HG02759 (cell line): ENCODE measurements around the gene BAIAP3.
"Not testable (repeated sequence)": the region's sequence is repeated elsewhere in the genome, so short reads cannot be mapped to it uniquely, and the experiment has no call there.

ENCODE experiments used
- ATAC-seq: cut with Tn5 transposase; IDR thresholded peaks from one replicate; pipeline ENCODE4 v1.9.1; 2021; ENCODE audit warnings: mild to moderate bottlenecking, moderate library complexity; ENCODE audit not compliant: unreplicated experiment

BAIAP3 gene

DNA sequence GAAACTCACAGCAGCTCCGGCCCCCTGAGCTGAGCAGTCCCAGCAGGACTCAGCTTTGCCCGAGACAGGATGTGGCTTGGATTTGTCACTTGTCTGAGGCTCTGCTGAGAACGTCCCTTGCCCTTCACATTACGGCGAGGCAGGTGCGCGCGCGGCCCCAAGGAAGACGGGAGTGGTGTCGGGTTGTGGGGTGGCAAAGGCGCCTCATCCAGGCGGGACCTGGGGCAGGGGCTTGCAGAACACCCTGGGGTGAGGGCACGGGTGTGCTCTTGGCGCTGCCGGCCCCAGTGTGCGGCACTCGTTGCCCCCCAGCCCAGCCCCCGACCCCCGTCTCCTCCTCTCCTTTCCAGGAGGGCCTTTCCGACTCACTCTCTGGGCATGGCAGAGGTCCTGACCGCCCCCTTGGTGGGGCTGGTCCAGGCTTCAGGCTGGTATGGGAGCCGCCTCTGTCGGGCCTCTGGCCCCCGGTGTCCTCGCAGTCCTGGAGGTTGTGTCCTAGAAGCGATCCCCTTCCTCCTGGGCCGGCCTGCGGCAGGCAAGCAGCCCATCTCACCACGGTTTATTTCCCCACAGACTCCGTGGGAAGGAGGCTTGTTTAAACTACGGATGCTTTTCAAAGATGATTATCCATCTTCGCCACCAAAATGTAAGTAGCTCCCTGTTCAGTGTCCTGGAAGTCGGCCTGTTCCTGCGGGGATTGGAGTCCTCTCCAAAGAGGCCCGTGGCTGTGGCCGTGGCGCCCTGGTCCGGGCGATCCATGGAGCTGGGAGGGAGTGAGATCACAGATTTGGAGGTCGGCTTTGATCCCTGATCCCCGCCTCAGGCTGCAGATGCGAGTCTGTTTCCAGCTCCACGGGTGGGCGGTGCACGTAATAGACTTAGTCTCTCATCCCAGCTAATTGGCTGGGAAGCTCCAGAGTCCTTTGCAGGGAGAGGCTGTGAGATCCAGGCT, 18.1 kb upstream of the BAIAP3 start:
- ATAC-seq, result no peak

DNA sequence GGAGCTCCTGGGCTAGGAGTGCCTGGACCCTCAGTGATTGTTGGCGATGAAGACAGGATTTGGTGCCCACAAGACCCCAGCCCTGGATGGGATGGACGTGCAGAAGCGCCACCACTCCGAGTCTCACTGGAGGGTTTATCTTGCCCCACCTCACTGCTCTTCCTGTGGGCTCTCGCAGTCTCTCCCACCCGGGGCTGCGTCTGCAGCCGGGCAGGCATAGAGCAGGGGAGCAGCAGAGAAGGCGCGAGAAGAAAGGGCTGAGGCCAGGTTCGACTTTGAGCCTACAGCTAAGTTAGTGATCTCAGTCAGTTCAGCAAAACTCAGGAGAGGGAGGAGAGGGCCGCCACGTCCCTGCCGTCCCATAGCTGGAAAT, 17.4 kb upstream of the BAIAP3 start:
- no peak for ATAC-seq

DNA sequence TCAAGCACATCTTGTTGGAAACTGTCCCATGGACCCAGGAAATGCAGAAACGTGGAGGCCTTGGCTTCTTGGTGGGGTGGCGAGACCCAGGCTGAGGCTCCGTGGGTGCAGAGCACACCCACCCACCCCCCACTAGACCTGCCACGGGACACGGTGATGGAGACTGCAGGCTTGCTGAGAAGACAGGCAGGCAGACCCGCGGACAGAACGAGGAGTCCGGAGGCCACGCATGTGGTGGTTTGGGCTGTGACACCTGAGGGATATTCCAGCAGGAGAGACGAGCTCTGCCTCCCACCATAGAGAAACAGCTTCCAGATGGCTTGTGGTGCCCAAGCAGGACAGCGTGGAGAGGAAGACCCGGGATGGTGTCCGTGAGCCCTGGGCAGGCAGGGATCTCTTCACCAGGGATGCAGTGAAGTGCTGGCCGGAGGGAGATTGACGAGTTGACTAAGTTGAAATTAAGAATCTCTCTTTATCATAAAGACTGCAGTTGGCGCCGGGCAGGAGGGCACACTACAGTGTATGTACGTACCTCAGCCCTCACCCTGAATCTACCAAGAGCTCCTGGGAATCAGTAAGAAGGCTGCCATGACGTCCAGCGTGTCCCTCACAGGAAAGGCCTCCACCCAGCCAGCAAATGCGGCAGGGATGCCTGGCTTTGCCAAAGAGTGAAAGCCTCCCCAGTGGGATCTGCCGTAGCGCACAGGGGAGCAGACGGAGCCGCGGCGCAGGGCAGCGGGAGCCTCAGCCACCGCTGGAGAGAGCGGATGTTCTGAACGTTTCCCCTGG, 15.8 kb upstream of the BAIAP3 start:
- no peak for ATAC-seq

DNA sequence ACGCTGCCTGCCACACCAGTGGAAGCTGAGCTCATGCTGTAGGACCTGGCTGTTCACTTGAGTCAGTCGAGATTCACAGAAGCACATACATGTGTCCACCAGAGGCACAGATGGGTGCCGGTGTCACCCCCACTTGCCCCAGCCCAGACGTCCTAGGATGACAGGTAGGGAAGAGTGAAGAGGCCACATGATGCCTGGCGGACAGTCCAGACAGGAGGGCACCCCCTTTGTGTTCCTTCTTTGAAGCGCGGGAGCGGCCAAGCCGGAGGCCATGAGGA, 15.2 kb upstream of the BAIAP3 start:
- ATAC-seq, result no peak

DNA sequence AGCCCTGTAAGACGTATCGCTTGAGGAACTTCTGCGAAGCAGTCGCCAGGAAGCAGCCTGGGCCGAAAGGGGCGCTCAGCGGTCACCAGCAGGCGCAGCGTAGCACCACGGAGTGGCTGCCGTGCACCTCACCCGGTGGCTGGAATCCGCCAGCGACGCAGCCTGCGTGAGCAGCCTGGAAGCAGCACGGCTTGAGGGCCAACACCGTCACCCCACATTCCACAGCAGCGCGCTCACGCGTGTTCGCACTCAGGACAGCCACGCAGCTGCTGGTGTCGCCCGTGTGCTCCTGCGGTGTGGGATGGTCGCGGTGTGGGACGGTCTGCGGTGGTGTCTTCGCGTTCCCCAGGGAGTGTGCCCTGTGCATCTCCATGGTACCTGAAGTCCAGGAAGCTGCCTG, 14.4 kb upstream of the BAIAP3 start:
- ATAC-seq, result no peak

DNA sequence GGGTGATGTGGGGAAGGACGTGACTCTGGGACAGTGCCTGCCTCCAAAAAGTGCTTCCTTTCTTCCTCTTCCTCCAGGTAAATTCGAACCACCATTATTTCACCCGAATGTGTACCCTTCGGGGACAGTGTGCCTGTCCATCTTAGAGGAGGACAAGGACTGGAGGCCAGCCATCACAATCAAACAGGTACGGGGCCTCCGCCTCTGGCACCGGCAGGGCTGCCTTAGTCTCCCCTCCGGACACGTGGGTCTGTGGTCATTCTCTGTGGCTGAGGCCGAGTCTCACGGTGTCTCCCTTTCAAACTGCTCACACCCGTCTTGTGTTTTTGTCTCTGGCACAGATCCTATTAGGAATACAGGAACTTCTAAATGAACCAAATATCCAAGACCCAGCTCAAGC, 13.3 kb upstream of the BAIAP3 start:
- no peak for ATAC-seq

DNA sequence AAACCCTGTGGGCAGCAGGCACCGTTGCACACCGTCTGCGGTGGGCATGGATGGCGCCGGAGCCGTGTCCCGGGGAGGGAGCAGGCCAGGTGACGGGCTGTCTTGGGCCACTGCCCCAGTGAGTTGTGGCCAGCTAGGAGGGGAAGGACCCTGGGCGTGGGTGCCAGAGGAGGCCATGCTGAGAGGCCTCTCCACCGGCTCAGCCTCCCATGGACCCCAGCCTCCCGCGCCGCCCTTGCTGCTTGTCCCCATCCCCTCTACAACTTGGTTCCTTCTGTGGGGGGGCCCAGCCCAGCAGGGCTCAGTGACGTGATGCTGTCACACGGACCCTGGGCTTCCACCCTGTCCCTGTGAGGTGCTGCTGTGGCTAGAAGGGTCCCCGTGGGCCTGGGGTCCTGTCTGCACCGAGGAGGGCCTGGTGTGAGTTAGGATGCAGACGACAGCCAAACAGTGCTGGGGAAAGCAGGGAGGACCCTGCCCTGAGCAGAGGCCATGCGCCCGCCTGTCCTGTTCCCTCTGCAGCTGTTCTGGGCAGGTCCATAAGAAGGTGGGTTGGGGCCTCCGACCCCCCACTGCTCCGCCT, 12.7 kb upstream of the BAIAP3 start:
- no peak for ATAC-seq

DNA sequence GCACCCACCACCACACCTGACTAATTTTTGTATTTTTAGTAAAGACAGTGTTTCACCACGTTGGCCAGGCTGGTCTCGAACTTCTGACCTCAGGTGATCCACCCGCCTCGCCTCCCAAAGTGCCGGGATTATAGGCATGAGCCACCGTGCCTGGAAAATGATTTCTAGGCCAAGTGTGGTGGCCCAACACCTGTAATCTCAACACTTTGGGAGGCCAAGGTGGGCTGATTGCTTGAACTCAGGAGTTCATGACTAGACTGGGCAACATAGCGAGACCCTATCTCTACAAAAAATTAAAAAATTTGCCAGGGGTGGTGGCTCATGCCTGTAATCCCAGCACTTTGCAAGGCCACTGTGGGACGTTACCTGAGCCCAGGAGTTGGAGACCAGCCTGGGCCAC, 11.0 kb upstream of the BAIAP3 start:
- ATAC-seq, result no peak

DNA sequence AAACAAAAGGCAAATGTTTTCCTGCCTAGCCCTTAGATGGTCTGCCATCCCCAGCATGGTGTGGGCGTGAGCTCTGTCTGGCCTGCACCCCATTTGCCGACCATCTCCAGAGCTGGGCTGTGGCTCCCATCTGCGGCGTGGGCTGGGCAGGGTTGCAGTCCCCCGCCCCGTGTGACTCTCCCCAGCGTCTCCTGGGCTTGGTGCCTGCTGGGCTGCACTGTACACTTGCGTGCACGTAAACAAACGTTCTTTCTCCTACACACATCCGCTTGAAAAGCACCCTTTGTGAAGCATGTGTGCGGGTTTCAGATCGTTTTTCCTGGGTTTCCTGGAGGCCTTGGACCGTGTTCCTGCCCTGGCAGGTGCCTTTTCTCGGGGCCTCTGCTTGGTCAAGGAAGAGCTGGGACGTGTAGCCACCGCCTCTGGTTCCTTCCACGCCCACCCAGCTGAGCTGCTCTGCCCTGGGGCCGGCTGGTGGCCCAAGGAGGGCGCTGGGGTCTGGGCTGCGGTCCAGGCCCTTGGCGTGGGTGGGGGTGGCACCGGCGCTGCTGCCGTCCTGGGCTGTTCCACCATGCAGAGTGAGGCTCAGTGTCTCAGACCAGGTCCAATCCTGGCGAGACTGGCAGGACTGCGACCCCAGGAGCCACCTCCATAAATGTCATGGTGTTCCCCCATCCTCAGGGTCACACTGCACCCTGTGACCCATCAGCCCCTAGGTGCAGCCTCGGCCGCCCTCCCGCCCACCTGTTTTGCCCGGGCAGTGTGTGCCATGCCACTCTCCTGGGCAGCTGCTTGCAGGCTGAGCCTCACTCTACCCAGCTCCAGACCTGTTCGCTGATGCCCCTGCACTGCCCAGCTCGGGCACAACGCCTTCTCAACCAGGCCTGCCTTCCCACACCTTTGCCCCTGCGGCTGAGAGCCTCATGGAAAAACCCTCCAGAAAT, 9.9 kb upstream of the BAIAP3 start:
- ATAC-seq, result no peak

DNA sequence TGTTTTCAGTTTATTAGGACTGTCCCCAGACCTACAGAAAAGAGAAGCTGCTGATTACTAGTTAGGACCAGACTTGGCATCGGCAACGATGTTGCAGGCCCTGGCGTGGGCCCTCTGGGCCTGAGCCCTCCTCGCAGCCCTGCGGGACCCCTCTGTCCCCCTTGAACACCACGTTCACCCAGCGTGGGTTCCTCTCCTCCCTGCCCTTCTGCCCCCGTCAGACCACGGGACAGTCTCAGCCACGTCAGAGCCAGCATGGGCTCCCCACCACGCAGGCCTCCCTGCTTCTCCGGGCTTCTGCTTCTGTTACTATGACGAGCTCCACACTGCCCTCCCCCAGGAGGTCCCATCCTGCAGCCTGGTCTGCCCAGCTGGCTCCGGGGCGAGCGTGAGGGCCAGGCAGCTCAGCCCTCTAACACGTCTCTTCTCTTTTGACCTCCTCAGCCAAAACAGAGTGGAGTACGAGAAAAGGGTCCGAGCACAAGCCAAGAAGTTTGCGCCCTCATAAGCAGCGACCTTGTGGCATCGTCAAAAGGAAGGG, 9.1 kb upstream of the BAIAP3 start:
- no peak for ATAC-seq

DNA sequence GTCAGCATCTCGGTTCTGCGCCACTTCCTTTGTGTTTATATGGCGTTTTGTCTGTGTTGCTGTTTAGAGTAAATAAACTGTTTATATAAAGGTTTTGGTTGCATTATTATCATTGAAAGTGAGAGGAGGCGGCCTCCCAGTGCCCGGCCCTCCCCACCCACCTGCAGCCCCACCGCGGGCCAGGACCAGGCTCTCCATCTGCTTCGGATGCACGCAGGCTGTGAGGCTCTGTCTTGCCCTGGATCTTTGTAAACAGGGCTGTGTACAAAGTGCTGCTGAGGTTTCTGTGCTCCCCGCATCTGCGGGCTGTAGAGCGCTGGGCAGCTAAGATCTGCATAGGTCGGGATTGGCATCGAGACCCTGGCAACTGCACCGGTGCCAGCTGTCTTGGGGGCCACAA, 8.2 kb upstream of the BAIAP3 start:
- no peak for ATAC-seq

DNA sequence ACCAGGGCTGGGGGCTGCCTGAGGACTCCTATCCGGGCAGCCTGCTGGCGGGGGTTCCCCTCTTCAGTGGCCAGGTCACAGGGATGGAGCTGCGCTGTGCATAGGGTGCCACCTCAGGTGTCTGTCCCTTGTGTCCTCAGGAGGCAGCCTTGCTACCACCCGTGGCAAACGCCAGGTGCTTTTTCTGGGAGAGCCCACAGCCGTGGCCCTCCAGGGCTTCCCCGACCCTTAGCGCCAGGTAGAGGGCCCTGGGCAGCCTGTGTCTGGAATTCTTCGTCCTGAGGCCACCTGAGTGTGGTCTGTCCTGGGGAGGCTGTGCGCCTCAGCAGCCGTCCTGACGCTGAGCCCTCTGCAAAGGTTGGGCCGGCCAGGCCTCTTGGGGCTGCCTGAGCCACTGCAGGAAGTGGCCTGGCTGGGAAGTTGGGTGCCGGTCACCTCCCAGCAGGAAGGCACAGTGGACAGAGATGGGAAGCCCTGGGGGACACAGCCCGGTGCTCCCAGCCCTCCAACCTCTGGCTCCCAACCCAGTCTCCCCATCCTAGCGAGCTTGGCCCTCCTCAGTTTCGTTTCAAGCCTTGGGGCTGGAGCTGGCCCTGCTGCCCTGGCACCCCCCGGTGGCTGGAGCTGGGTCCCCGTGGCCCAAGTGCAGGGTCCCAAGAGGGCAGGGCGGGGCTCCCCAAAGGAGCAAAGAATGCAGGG, 7.6 kb upstream of the BAIAP3 start:
- no peak for ATAC-seq

DNA sequence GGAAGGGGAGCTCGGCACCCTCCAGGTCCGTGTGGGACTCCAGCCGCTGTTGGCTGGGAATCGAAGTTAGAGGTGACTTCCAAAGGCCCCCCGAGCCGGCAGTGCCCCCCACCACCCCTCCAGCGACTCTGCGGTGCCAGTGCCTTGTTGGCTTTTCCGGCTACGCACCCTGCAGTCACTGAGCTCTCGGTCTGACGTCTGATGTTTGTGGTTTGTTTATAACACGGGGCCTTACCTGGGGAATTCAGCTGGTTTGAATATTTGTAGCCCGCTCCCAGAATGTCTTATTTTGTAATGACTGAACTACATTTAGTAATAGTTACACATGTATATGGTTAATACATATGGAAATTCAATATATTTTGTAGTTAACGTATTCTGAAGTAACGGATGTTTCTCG, 7.1 kb upstream of the BAIAP3 start:
- ATAC-seq, result no peak

DNA sequence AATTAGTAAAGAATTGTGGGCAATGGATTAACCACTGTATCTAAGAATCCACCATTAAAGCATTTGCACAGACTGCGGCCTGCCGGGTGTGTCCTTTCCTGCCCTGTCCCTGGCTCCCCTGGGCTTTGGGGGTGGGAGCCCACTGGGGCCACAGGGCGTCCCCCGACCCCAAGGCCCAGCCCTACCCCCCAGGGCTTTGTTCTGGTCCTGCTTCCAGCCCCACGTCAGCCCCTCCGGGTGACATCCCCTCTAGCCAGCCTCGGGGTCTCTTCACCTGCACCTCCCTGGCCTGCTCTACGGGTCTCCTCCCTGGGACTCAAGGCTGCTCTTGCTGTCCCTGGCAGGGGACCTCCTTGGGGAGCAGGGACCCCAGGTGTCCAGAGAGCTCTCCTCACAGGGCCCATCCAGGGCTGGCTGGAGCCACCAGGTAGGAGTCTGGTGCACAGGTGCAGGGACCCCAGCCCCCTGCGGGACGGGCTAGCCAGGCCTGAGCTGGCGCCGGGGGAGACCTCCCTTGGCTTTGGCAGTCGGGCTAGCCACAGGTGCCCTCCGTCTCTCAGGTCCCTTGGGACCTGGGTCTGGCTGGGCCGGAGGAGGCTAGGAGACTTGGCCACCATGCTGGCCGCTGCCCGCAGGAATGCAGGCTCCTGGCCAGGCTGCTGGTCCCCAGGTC, 6.4 kb upstream of the BAIAP3 start:
- no peak for ATAC-seq

DNA sequence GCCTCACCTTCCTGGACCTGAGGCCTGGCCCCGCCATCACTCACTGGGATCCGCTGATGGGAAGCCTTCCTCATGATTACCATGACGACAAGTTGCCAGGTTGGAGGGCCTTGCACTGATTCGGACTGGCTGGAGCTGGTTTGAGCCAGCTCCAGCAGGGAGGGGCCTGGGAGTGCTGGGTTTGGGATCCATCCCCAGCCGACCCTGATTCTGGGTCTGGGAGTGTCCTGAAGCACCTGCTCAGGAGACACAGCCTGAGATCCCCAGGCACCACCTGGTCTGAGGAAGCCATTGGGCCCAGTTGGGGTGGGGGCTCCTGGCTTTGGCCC, 5.9 kb upstream of the BAIAP3 start:
- no peak for ATAC-seq

DNA sequence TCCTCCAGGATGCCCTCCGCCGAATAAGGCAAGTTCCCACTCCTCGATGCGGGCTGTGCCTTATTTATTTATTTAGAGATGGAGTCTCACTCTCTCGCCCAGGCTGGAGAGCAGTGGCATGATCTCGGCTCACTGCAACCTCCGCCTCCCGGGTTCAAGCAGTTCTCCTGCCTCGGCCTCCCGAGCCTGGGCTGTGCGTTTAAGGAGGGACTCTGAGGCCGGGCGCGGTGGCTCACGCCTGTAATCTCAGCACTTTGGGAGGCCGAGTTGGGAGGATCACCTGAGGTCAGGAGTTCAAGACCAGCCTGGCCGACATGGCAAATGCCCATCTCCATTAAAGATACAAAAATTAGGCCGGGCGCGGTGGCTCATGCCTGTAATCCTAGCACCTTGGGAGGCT, 5.3 kb upstream of the BAIAP3 start:
- not testable (repeated sequence) for ATAC-seq

DNA sequence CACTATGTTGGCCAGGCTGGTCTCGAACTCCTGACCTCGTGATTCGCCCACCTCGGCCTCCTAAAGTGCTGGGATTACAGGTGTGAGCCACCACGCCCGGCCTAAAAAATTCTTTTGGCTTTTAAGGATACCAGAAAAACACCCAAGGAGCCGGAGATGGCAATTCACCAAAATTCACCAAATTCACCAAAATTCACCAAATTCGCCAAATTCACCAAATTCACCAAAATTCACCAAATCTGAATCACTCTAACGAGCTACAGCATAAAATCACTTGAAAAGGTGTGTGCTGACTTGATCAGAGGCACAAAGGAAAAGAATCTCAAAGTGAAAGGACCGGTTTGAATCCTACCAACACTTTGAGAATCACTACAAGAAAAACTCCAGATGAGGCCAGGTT, 4.5 kb upstream of the BAIAP3 start:
- not testable (repeated sequence) for ATAC-seq

DNA sequence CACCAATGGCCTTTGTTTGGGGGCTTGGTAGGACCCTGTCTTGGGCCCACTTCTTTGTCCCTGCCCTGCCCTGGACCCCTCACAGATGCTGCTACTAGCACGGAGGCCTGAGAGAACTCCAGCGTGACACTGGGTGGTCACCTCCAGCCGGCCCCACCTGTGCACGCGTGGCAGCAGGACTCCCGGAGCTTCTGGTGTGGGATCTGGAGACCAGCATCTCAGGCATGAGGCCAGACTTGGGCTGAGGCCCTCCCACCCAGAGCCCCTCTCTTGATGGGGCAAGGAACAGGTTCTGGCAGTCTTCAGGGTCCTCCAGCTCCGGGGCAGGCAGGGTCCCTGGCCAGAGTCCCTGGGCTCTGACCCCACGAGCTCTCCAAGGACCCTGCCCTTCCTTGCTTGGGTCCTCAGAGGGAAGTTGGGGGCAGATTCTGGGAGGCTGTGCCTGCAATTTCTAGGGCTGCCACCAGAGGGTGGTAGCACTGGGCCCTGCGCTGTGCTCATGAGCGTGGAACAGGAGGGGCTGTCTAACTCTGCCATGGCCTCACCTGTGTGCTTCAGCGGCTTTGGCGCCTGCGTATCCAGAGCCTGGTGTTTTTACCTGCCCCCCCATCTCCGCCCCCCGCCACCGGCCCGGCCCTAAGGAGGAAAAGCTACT, 3.1 kb upstream of the BAIAP3 start:
- no peak for ATAC-seq
